Measurements from ENCODE around the gene GCC2. TPM values are rescaled to one million over a fixed set of nuclear protein-coding genes. Genes with fewer than 3 reads are reported as not detected.

GCC2 gene
- total RNA-seq, 1 donor from 2014 or later = 7.6 TPM

DNA sequence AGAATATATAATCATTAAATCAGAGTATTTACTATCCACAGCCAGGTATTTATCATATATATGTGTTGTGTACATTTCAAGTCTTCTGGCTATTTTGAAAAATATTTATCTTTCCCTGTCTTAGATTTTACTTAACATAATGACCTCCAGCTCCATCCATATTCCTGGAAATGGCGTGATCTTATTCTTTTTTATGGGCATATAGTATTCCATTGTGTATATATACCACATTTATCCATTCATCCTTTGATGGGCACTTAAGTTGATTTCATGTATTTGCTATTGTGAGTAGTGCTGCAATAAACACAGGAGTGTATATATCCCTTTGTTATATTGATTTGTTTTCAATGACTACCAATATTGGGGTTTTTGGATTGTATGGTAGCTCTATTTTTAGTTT is 6.6 kb downstream of the GCC2 start:
- H3K36me3 ChIP-seq = peaks cover 46 to 73% of the 10 kb centered on the region in 2 donors
- H3K4me1 ChIP-seq = no peaks in the 10 kb centered on the region
- no peak for DNase-seq (ENCODE audit: low spot score in 2 of 2)
- TF ChIP-seq, protein P1, sequence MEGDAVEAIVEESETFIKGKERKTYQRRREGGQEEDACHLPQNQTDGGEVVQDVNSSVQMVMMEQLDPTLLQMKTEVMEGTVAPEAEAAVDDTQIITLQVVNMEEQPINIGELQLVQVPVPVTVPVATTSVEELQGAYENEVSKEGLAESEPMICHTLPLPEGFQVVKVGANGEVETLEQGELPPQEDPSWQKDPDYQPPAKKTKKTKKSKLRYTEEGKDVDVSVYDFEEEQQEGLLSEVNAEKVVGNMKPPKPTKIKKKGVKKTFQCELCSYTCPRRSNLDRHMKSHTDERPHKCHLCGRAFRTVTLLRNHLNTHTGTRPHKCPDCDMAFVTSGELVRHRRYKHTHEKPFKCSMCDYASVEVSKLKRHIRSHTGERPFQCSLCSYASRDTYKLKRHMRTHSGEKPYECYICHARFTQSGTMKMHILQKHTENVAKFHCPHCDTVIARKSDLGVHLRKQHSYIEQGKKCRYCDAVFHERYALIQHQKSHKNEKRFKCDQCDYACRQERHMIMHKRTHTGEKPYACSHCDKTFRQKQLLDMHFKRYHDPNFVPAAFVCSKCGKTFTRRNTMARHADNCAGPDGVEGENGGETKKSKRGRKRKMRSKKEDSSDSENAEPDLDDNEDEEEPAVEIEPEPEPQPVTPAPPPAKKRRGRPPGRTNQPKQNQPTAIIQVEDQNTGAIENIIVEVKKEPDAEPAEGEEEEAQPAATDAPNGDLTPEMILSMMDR (IDR thresholded peaks at IDR 0.05) = no peak
- no peak overlapping the region for H3K27ac ChIP-seq
- no peaks in the 10 kb centered on the region for H3K27me3 ChIP-seq
- intact Hi-C loops (cut with DNase I) = no loop called here
- H3K4me3 ChIP-seq = no peak overlapping the region
- H3K9me3 ChIP-seq = peaks cover 0 to 20% of the 10 kb centered on the region in 2 donors

DNA sequence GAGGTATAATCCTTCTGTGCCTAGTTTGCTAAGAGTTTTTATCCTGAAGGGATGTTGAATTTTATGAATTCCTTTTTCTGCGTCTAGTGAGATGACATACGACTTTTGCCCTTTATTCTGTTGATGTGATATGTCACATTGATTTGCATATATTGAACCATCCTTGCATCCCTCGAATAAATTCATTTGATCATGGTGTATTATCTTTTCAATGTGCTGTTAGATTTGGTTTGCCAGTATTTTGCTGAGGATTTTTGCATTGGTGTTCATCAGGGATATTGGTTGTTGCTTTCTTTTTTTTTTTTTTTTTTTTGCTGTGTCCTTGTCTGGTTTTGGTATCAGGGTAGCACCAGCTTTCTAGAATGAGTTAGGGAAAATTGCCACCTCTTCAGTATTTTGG is 9.1 kb downstream of the GCC2 start:
- intact Hi-C loops (cut with DNase I) = no loop called here
- peaks cover 45 to 79% of the 10 kb centered on the region in 2 donors for H3K36me3 ChIP-seq
- TF ChIP-seq, protein P1 (IDR thresholded peaks at IDR 0.05) = no peak

DNA sequence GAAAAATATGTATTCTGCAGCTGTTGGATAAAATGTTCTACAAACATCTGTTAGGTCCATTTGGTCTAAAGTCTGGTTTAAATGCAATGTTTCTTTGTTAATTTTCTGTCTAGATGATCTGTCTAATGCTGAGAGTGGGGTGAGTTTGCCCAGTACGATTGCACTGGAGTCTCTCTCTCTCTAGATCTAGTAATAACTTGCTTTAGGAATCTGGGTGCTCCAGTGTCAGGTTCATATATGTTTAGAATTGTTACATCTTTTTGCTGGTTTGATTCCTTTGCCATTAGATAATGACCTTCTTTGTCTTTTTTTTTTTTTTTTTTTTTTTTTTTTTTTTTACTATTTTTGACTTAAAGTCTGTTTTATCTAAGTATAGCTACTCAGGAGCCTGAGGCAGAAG is 10.4 kb downstream of the GCC2 start:
- Histone ChIP-seq H3K27ac (no peak overlapping the region), H3K4me1 (no peaks in the 10 kb centered on the region), H3K9me3 (peaks cover 0 to 24% of the 10 kb centered on the region in 2 donors), H3K36me3 (peaks cover 46 to 78% of the 10 kb centered on the region in 2 donors), H3K4me3 (no peak overlapping the region), H3K27me3 (no peaks in the 10 kb centered on the region)
- TF ChIP-seq, protein P1 (IDR thresholded peaks at IDR 0.05) = no peak
- DNase-seq (ENCODE audit: low spot score in 2 of 2) = no peak
- intact Hi-C loops (cut with DNase I) = no loop called here

More for the DNA sequence above, 9.1 kb downstream of the GCC2 start:
- Histone ChIP-seq H3K27ac (no peak overlapping the region), H3K9me3 (peaks cover 0 to 20% of the 10 kb centered on the region in 2 donors), H3K4me3 (no peak overlapping the region), H3K4me1 (no peaks in the 10 kb centered on the region), H3K27me3 (no peaks in the 10 kb centered on the region)
- no peak for DNase-seq (ENCODE audit: low spot score in 2 of 2)

DNA sequence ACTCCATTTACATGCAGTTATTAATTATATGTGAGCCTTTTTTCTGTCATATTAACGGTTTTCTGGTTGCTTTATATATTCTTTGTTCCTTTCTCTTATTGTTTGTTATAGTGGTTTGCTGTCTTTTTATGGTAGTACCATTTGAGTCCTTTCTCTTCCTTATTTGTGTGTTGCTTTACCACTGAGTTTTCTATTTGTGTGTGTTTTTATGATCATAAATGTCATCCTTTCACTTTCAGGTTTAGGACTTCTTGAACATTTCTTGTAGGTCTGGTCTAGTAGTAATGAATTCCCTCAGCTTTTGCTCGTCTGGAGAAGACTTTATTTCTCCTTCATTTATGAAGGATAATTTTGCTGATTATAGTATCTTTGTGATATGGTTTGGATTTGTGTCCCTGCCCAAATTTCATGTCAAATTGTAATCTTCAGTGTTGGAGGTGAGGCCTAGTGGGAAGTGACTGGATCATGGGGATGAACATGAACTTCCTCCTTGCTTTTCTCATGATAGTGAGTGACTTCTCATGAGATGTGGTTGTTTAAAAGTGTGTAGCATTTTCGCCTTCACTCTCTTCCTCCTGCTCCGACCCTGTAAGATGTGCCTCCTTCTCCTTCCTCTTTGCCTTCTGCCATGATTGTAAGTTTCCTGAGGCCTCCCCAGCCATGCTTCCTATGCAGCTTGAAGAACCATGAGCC is 11.5 kb downstream of the GCC2 start:
- intact Hi-C loops (cut with DNase I) = no loop called here
- no peak overlapping the region for H3K27ac ChIP-seq
- H3K4me1 ChIP-seq = no peaks in the 10 kb centered on the region
- no peak for DNase-seq (ENCODE audit: low spot score in 2 of 2)
- H3K36me3 ChIP-seq = peaks cover 42 to 77% of the 10 kb centered on the region in 2 donors
- H3K27me3 ChIP-seq = no peaks in the 10 kb centered on the region
- no peak overlapping the region for H3K4me3 ChIP-seq
- TF ChIP-seq, protein P1 (IDR thresholded peaks at IDR 0.05) = no peak
- peaks cover 0 to 24% of the 10 kb centered on the region in 2 donors for H3K9me3 ChIP-seq

DNA sequence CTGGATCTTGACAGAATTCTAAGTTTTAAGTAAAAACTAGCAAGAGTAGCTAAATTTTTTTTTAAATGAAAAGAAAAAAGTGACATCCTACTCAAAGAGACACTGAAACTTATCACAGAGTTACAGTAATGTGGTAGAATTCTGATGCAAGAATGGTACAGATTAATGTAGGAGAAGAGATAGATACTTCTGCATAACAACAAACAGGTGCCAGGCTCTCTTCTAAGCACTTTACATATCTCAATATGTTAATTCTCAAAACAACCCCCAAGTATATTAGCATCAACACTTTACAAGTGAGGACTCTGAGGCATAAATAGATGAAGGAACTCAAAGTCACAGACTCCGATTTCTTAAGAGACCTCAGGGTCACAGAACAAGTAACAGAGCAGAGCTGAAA is 28.1 kb downstream of the GCC2 start:
- H3K4me3 ChIP-seq = no peak overlapping the region
- peaks cover 49 to 66% of the 10 kb centered on the region in 2 donors for H3K36me3 ChIP-seq
- no peaks in the 10 kb centered on the region for H3K9me3 ChIP-seq
- intact Hi-C loops (cut with DNase I) = no loop called here
- no peaks in the 10 kb centered on the region for H3K4me1 ChIP-seq
- no peaks in the 10 kb centered on the region for H3K27me3 ChIP-seq
- DNase-seq (ENCODE audit: low spot score in 2 of 2) = no peak
- TF ChIP-seq, protein P1 (IDR thresholded peaks at IDR 0.05) = no peak
- no peak overlapping the region for H3K27ac ChIP-seq
